ENCODE results near the gene MAEA. TPM values are rescaled to one million over a fixed set of nuclear protein-coding genes. Genes with fewer than 3 reads are reported as not detected.
A peak's percentile ranks its signal among the peaks of the same experiment; 100 is the strongest.

Gene MAEA
- total RNA-seq, 2 donors from 2014 or later: 46.9 to 75.8 TPM

- Mint-ChIP-seq H3K27ac (peak overlapping the region; percentile 95), H3K27me3 (no peaks in the 10 kb centered on the region), H3K36me3 (ENCODE audit: low read depth) (no peaks in the 10 kb centered on the region), H3K4me1 (peaks cover 54% of the 10 kb centered on the region), H3K4me3 (peak overlapping the region; percentile 69)
- ATAC-seq (peak; percentile 60), DNase-seq (no peak)
- H3K9me3 ChIP-seq (ENCODE audit: control insufficient read depth, low read length, poor library complexity, severe bottlenecking): no peaks in the 10 kb centered on the region
Measured at GRCh38 chr4:1305781-1306455, 16.2 kb downstream of the MAEA start.

- Mint-ChIP-seq H3K36me3 (ENCODE audit: low read depth) (peaks cover 1% of the 10 kb centered on the region), H3K27me3 (no peaks in the 10 kb centered on the region), H3K4me3 (peak overlapping the region; percentile 90), H3K27ac (peak overlapping the region; percentile 89), H3K4me1 (peaks cover 62% of the 10 kb centered on the region)
- H3K9me3 ChIP-seq (ENCODE audit: control insufficient read depth, low read length, poor library complexity, severe bottlenecking): no peaks in the 10 kb centered on the region
- no peak for DNase-seq
- no peak for ATAC-seq
Measured at GRCh38 chr4:1307951-1308735, 18.5 kb downstream of the MAEA start.

GRCh38 chr4:1309261-1310010 lies 19.7 kb downstream of the MAEA start:
- peak overlapping the region; percentile 89 for H3K27ac Mint-ChIP-seq
- no peaks in the 10 kb centered on the region for H3K27me3 Mint-ChIP-seq
- peak overlapping the region; percentile 90 for H3K4me3 Mint-ChIP-seq
- ATAC-seq (peak; percentile 60), DNase-seq (peak in 2 of 3 donors; percentile 54 to 55)
- peaks cover 5% of the 10 kb centered on the region for H3K36me3 Mint-ChIP-seq (ENCODE audit: low read depth)
- peaks cover 65% of the 10 kb centered on the region for H3K4me1 Mint-ChIP-seq
- H3K9me3 ChIP-seq (ENCODE audit: control insufficient read depth, low read length, poor library complexity, severe bottlenecking): no peaks in the 10 kb centered on the region

GRCh38 chr4:1310031-1310795 lies 20.5 kb downstream of the MAEA start:
- DNase-seq (no peak), ATAC-seq (no peak)
- Mint-ChIP-seq H3K36me3 (ENCODE audit: low read depth) (peaks cover 5% of the 10 kb centered on the region), H3K4me1 (peaks cover 62% of the 10 kb centered on the region), H3K4me3 (peak overlapping the region; percentile 90), H3K27me3 (no peaks in the 10 kb centered on the region), H3K27ac (peak overlapping the region; percentile 89)
- H3K9me3 ChIP-seq (ENCODE audit: control insufficient read depth, low read length, poor library complexity, severe bottlenecking): no peaks in the 10 kb centered on the region

GRCh38 chr4:1310796-1311631 lies 21.3 kb downstream of the MAEA start:
- DNase-seq (no peak), ATAC-seq (peak; percentile 76)
- Mint-ChIP-seq H3K27me3 (no peaks in the 10 kb centered on the region), H3K27ac (peak overlapping the region; percentile 84), H3K4me3 (peak overlapping the region; percentile 90), H3K36me3 (ENCODE audit: low read depth) (peaks cover 5% of the 10 kb centered on the region), H3K4me1 (peaks cover 60% of the 10 kb centered on the region)
- H3K9me3 ChIP-seq (ENCODE audit: control insufficient read depth, low read length, poor library complexity, severe bottlenecking): no peaks in the 10 kb centered on the region

GRCh38 chr4:1312821-1313640 lies 23.3 kb downstream of the MAEA start:
- peak overlapping the region; percentile 84 for H3K27ac Mint-ChIP-seq
- H3K9me3 ChIP-seq (ENCODE audit: control insufficient read depth, low read length, poor library complexity, severe bottlenecking): no peaks in the 10 kb centered on the region
- no peak for ATAC-seq
- peaks cover 6% of the 10 kb centered on the region for H3K36me3 Mint-ChIP-seq (ENCODE audit: low read depth)
- no peaks in the 10 kb centered on the region for H3K27me3 Mint-ChIP-seq
- no peak for DNase-seq
- peaks cover 47% of the 10 kb centered on the region for H3K4me1 Mint-ChIP-seq
- H3K4me3 Mint-ChIP-seq: no peak overlapping the region

GRCh38 chr4:1315306-1315705 lies 25.6 kb downstream of the MAEA start:
- no peaks in the 10 kb centered on the region for H3K9me3 ChIP-seq (ENCODE audit: control insufficient read depth, low read length, poor library complexity, severe bottlenecking)
- Mint-ChIP-seq H3K27ac (no peak overlapping the region), H3K27me3 (no peaks in the 10 kb centered on the region), H3K4me1 (peaks cover 33% of the 10 kb centered on the region), H3K4me3 (no peak overlapping the region), H3K36me3 (ENCODE audit: low read depth) (peaks cover 8% of the 10 kb centered on the region)
- ATAC-seq: no peak
- no peak for DNase-seq

- H3K4me3 Mint-ChIP-seq: no peak overlapping the region
- no peaks in the 10 kb centered on the region for H3K27me3 Mint-ChIP-seq
- H3K4me1 Mint-ChIP-seq: peaks cover 32% of the 10 kb centered on the region
- no peak for DNase-seq
- H3K9me3 ChIP-seq (ENCODE audit: control insufficient read depth, low read length, poor library complexity, severe bottlenecking): no peaks in the 10 kb centered on the region
- ATAC-seq: peak; percentile 40
- H3K27ac Mint-ChIP-seq: peak overlapping the region; percentile 59
- peaks cover 8% of the 10 kb centered on the region for H3K36me3 Mint-ChIP-seq (ENCODE audit: low read depth)
Measured at GRCh38 chr4:1315836-1316536, 26.3 kb downstream of the MAEA start.

- peak overlapping the region; percentile 59 for H3K27ac Mint-ChIP-seq
- ATAC-seq (no peak), DNase-seq (no peak)
- no peaks in the 10 kb centered on the region for H3K27me3 Mint-ChIP-seq
- no peak overlapping the region for H3K4me3 Mint-ChIP-seq
- no peaks in the 10 kb centered on the region for H3K9me3 ChIP-seq (ENCODE audit: control insufficient read depth, low read length, poor library complexity, severe bottlenecking)
- peaks cover 11% of the 10 kb centered on the region for H3K36me3 Mint-ChIP-seq (ENCODE audit: low read depth)
- peaks cover 27% of the 10 kb centered on the region for H3K4me1 Mint-ChIP-seq
Measured at GRCh38 chr4:1316537-1317168, 27.0 kb downstream of the MAEA start.

GRCh38 chr4:1317177-1318045 lies 27.7 kb downstream of the MAEA start:
- ATAC-seq (no peak), DNase-seq (no peak)
- H3K4me1 Mint-ChIP-seq: peaks cover 22% of the 10 kb centered on the region
- H3K9me3 ChIP-seq (ENCODE audit: control insufficient read depth, low read length, poor library complexity, severe bottlenecking): no peaks in the 10 kb centered on the region
- no peak overlapping the region for H3K27ac Mint-ChIP-seq
- H3K27me3 Mint-ChIP-seq: no peaks in the 10 kb centered on the region
- peaks cover 11% of the 10 kb centered on the region for H3K36me3 Mint-ChIP-seq (ENCODE audit: low read depth)
- no peak overlapping the region for H3K4me3 Mint-ChIP-seq

Measured in T-helper 17 cell (primary cell).